ENCODE data around the gene PHC2. TPM values are rescaled to one million over a fixed set of nuclear protein-coding genes. Genes with fewer than 3 reads are reported as not detected.

PHC2 gene
- total and polyA plus RNA-seq, 9 of the 15 experiments (the other 6 are each of a cell fraction or from before 2014, with no cell fraction given), result 3.1 to 67.6 (median 34.6) TPM

- no peak for TF ChIP-seq CREB5 (CRISPR knock-in tag; IDR thresholded peaks at IDR 0.05)
- TF ChIP-seq L3MBTL2 (IDR thresholded peaks at IDR 0.05), result no peak
- no peak for TF ChIP-seq SRSF1 (IDR thresholded peaks at IDR 0.05; ENCODE audit: low read depth, low read length)
- 0 out of 2 replicates have a peak, but pooled peaks have one; percentile 0 for TF ChIP-seq HMBOX1 (IDR thresholded peaks at IDR 0.05)
- TF ChIP-seq MXI1 (IDR thresholded peaks at IDR 0.05; ENCODE audit: low read depth, low read length), result no peak
- TF ChIP-seq KHSRP (IDR thresholded peaks at IDR 0.05), result no peak
- TF ChIP-seq ARID1B (IDR thresholded peaks at IDR 0.05), result peak; percentile 41
- no peak for TF ChIP-seq E2F5 (CRISPR knock-in tag; IDR thresholded peaks at IDR 0.05)
- TF ChIP-seq ZNF175 (CRISPR knock-in tag; IDR thresholded peaks at IDR 0.05; ENCODE audit: low read depth), result peak; percentile 87
- TF ChIP-seq ZSCAN29 (IDR thresholded peaks at IDR 0.05), result no peak
- TF ChIP-seq ZNF778 (CRISPR knock-in tag; IDR thresholded peaks at IDR 0.05), result no peak
- no peak for TF ChIP-seq YBX1 (IDR thresholded peaks at IDR 0.05)
- no peak for TF ChIP-seq CREM (IDR thresholded peaks at IDR 0.05; ENCODE audit: low read depth)
- no peak for TF ChIP-seq ASH1L (IDR thresholded peaks at IDR 0.05; ENCODE audit: borderline replicate concordance, low read depth, partially characterized antibody)
- TF ChIP-seq ZNF3 (CRISPR knock-in tag; IDR thresholded peaks at IDR 0.05), result no peak
- TF ChIP-seq ZNF274 (IDR thresholded peaks at IDR 0.05; ENCODE audit: borderline replicate concordance, low read depth, low read length), result no peak
- TF ChIP-seq GABPB1 (CRISPR knock-in tag; IDR thresholded peaks at IDR 0.05), result no peak
- TF ChIP-seq CXXC5 (CRISPR knock-in tag; IDR thresholded peaks at IDR 0.05), result no peak
- TF ChIP-seq EZH2 (IDR thresholded peaks at IDR 0.05; ENCODE audit: borderline replicate concordance, low read depth, low read length), result no peak
- no peak for TF ChIP-seq ZNF444 (CRISPR knock-in tag; IDR thresholded peaks at IDR 0.05)
- no peak for TF ChIP-seq RAD21 (CRISPR knock-in tag; conservative IDR thresholded peaks at IDR 0.05 in 1 of 2, IDR thresholded peaks at IDR 0.05 in 1 of 2)
- no peak for TF ChIP-seq PRPF4 (IDR thresholded peaks at IDR 0.05; ENCODE audit: insufficient read depth, low read depth, low read length, poor library complexity, severe bottlenecking)
- TF ChIP-seq, protein P1, sequence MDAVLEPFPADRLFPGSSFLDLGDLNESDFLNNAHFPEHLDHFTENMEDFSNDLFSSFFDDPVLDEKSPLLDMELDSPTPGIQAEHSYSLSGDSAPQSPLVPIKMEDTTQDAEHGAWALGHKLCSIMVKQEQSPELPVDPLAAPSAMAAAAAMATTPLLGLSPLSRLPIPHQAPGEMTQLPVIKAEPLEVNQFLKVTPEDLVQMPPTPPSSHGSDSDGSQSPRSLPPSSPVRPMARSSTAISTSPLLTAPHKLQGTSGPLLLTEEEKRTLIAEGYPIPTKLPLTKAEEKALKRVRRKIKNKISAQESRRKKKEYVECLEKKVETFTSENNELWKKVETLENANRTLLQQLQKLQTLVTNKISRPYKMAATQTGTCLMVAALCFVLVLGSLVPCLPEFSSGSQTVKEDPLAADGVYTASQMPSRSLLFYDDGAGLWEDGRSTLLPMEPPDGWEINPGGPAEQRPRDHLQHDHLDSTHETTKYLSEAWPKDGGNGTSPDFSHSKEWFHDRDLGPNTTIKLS (IDR thresholded peaks at IDR 0.05; ENCODE audit: borderline replicate concordance, low read depth), result no peak
- TF ChIP-seq ZBTB8A (IDR thresholded peaks at IDR 0.05; ENCODE audit: partially characterized antibody), result no peak
- TF ChIP-seq RB1 (IDR thresholded peaks at IDR 0.05; ENCODE audit: low read depth), result no peak
- no peak for TF ChIP-seq POLR2B (IDR thresholded peaks at IDR 0.05; ENCODE audit: low read depth, partially characterized antibody)
Measured at GRCh38 chr1:33346927-33347649, 83.8 kb downstream of the PHC2 start (continued).

Data from K562 (cell line).